GM23338 (cell line): Measurements from ENCODE around the gene CHST11. TPM values are rescaled to one million over a fixed set of nuclear protein-coding genes. Genes with fewer than 3 reads are reported as not detected.

Experiments
- ATAC-seq: fragments of 200-7000 bp; cut with Tn5 transposase; 3 replicates; pipeline ENCODE4 v1.9.1; 2020
- DNase-seq: peaks from one replicate; pipeline ENCODE4 v3.0.0-alpha.2; 2015; ENCODE audit warnings: low spot score
- H2AFZ ChIP-seq: fragments of 200-600 bp; sonication (generic); 2 replicates; pipeline ENCODE4 v1.8.0; 2016; ENCODE audit warnings: antibody characterized with exemption, mild to moderate bottlenecking, moderate library complexity
- H3F3A ChIP-seq: fragments of 200-600 bp; sonication (generic); replicated peaks from 2 replicates; pipeline ENCODE4 v1.8.0; 2017; ENCODE audit warnings: antibody characterized with exemption, mixed run types, low read depth
- H3K27ac ChIP-seq: fragments of 200-600 bp; sonication (generic); 2 replicates; pipeline ENCODE4 v1.6.1; 2016; ENCODE audit warnings: low read depth
- H3K27me3 ChIP-seq: fragments of 200-600 bp; sonication (generic); 2 replicates; pipeline ENCODE4 v1.8.0; 2016; ENCODE audit warnings: mild to moderate bottlenecking, mixed run types, moderate library complexity; ENCODE audit not compliant: insufficient read depth
- H3K36me3 ChIP-seq: fragments of 200-600 bp; sonication (generic); 2 replicates; pipeline ENCODE4 v1.8.0; 2016; ENCODE audit warnings: mild to moderate bottlenecking; ENCODE audit not compliant: insufficient read depth
- H3K4me1 ChIP-seq: fragments of 200-600 bp; sonication (generic); 2 replicates; pipeline ENCODE4 v1.8.0; 2016; ENCODE audit warnings: mild to moderate bottlenecking, moderate library complexity; ENCODE audit not compliant: insufficient read depth
- H3K4me2 ChIP-seq: fragments of 200-600 bp; sonication (generic); 2 replicates; pipeline ENCODE4 v1.7.1; 2017; ENCODE audit warnings: mixed run types
- H3K4me3 ChIP-seq: fragments of 200-600 bp; sonication (generic); 2 replicates; pipeline ENCODE4 v1.6.1; 2016; ENCODE audit warnings: mixed run types
- H3K79me2 ChIP-seq: fragments of 200-600 bp; sonication (generic); replicated peaks from 2 replicates; pipeline ENCODE4 v1.8.0; 2017; ENCODE audit warnings: mild to moderate bottlenecking; ENCODE audit not compliant: insufficient read depth
- H3K9me2 ChIP-seq: fragments of 200-600 bp; sonication (generic); 2 replicates; pipeline ENCODE4 v1.8.0; 2017; ENCODE audit not compliant: insufficient read depth
- H4K20me1 ChIP-seq: fragments of 200-600 bp; sonication (generic); replicated peaks from 2 replicates; pipeline ENCODE4 v1.8.0; 2017; ENCODE audit warnings: mild to moderate bottlenecking; ENCODE audit not compliant: insufficient read depth
- H3K27ac Mint-ChIP-seq: 2 replicates; pipeline ENCODE4 v1.8.0; 2020; ENCODE audit warnings: inconsistent platforms, mild to moderate bottlenecking, moderate library complexity, mixed read lengths
- H3K27me3 Mint-ChIP-seq: 3 replicates; pipeline ENCODE4 v1.8.0; 2022; ENCODE audit warnings: low read depth, mild to moderate bottlenecking, moderate library complexity, mixed read lengths, inconsistent platforms; ENCODE audit not compliant: insufficient read depth, poor library complexity
- H3K36me3 Mint-ChIP-seq: 3 replicates; pipeline ENCODE4 v1.8.0; 2021; ENCODE audit warnings: low read depth, mild to moderate bottlenecking, inconsistent platforms, moderate library complexity, mixed read lengths
- H3K4me1 Mint-ChIP-seq: 3 replicates; pipeline ENCODE4 v1.8.0; 2020; ENCODE audit warnings: mild to moderate bottlenecking, inconsistent platforms, mixed read lengths
- H3K4me3 Mint-ChIP-seq: 3 replicates; pipeline ENCODE4 v1.8.0; 2021; ENCODE audit warnings: moderate library complexity, mild to moderate bottlenecking, inconsistent platforms, mixed read lengths
- H3K9me3 Mint-ChIP-seq: 3 replicates; pipeline ENCODE4 v1.8.0; 2020; ENCODE audit warnings: moderate library complexity, mild to moderate bottlenecking, inconsistent platforms, mixed read lengths
- CREB1 ChIP-seq: fragments of 250-450 bp; sonication (Bioruptor Pico); IDR thresholded peaks from 2 replicates; pipeline ENCODE4 v1.5.0; 2020; ENCODE audit warnings: low read depth, mild to moderate bottlenecking, moderate library complexity
- JUNB ChIP-seq: IDR thresholded peaks from one replicate; pipeline ENCODE4 v1.6.1; 2016; ENCODE audit warnings: antibody characterized with exemption; ENCODE audit not compliant: unreplicated experiment
- NANOG ChIP-seq: IDR thresholded peaks from 2 replicates; pipeline ENCODE4 v1.6.1; 2016; ENCODE audit warnings: antibody characterized with exemption, borderline replicate concordance
- STAT1 ChIP-seq: IDR thresholded peaks from one replicate; pipeline ENCODE4 v1.6.1; 2016; ENCODE audit warnings: antibody characterized with exemption; ENCODE audit not compliant: unreplicated experiment
- ZNF114 ChIP-seq: fragments of 250-450 bp; sonication (Bioruptor Pico); IDR thresholded peaks from 2 replicates; pipeline ENCODE4 v1.5.0; 2020; ENCODE audit warnings: mild to moderate bottlenecking, moderate library complexity
- polyA plus RNA-seq: library from polyadenylated mRNA; unstranded; fragments of >200 nt; fragmentation: Nextera tagmentation; extraction: Ambion mirVana; gene quantifications from 2 replicates; pipeline ENCODE4 v1.2.1, GENCODE V29; 2016
- total RNA-seq: library from RNA; depleted of rRNA; stranded (reverse); fragments of >200 nt; shearing (Covaris generic); gene quantifications from 2 replicates; pipeline ENCODE4 v1.2.3, GENCODE V29; 2014
- TF ChIP-seq, protein P1 (sequence below), 2 experiments: fragments of 200-600 bp in 1 of 2; sonication (generic) in 1 of 2; conservative IDR thresholded peaks; 2 replicates each; pipeline versions ENCODE4 v1.5.1 to v1.6.1; 2016 to 2017; ENCODE audit warnings: antibody characterized with exemption in 2 of 2, low read depth in 2 of 2, mild to moderate bottlenecking in 2 of 2, moderate library complexity in 1 of 2
- TF ChIP-seq, protein P2 (sequence below): fragments of 250-450 bp; sonication (Bioruptor Pico); IDR thresholded peaks from 2 replicates; pipeline ENCODE4 v1.5.0; 2020; ENCODE audit warnings: mild to moderate bottlenecking, moderate library complexity

CHST11 gene
- total and polyA plus RNA-seq, 2 experiments from 2014 or later: 7.7 to 25.7 TPM

DNA sequence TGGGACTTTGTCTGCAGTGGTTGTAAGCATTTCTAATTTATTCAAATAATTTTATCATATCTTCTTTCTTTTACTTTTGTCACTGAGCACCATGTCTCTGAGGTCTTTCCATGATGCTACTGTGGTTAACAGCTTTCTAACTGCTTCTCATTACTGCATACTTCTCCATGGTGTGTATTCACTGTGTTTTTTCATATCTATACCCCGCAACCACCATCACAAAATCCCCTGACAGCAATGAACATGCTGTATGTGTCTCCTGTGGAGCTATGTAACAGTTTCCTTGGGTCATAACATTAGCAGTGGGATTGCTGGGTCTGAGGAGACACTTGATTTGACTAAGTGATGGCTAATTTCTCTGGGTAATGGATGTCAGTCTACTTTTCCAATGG is 29.2 kb upstream of the CHST11 start:
- H3K4me2 ChIP-seq: no peak overlapping the region
- H3K4me3 ChIP-seq: no peak overlapping the region
- no peak overlapping the region for H3K27ac ChIP-seq
- Mint-ChIP-seq H3K9me3 (peaks cover 14% of the 10 kb centered on the region), H3K27ac (no peak overlapping the region), H3K27me3 (peaks cover 2% of the 10 kb centered on the region), H3K4me1 (no peaks in the 10 kb centered on the region; the same call in 2 of the 3 replicates), H3K36me3 (0 out of 3 replicates have a peak, but pooled peaks cover 3% of the 10 kb centered on the region), H3K4me3 (no peak overlapping the region)
- H3K27me3 ChIP-seq: no peaks in the 10 kb centered on the region
- H3K36me3 ChIP-seq: no peaks in the 10 kb centered on the region
- DNase-seq (no peak), ATAC-seq (no peak)
- H3K4me1 ChIP-seq: peaks cover 4% of the 10 kb centered on the region; the same call in 1 of the 2 replicates
- H3F3A ChIP-seq: no peaks in the 10 kb centered on the region
- no peaks in the 10 kb centered on the region for H4K20me1 ChIP-seq
- H2AFZ ChIP-seq: no peak overlapping the region
- H3K79me2 ChIP-seq: no peaks in the 10 kb centered on the region
- no peak for TF ChIP-seq ZNF114 (CRISPR knock-in tag)
- TF ChIP-seq, protein P1, sequence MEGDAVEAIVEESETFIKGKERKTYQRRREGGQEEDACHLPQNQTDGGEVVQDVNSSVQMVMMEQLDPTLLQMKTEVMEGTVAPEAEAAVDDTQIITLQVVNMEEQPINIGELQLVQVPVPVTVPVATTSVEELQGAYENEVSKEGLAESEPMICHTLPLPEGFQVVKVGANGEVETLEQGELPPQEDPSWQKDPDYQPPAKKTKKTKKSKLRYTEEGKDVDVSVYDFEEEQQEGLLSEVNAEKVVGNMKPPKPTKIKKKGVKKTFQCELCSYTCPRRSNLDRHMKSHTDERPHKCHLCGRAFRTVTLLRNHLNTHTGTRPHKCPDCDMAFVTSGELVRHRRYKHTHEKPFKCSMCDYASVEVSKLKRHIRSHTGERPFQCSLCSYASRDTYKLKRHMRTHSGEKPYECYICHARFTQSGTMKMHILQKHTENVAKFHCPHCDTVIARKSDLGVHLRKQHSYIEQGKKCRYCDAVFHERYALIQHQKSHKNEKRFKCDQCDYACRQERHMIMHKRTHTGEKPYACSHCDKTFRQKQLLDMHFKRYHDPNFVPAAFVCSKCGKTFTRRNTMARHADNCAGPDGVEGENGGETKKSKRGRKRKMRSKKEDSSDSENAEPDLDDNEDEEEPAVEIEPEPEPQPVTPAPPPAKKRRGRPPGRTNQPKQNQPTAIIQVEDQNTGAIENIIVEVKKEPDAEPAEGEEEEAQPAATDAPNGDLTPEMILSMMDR (conservative IDR thresholded peaks at IDR 0.05; ENCODE audit: low read depth in 2 of 2): no peak
- H3K9me2 ChIP-seq: peaks cover 3% of the 10 kb centered on the region; the same call in 1 of the 2 replicates

DNA sequence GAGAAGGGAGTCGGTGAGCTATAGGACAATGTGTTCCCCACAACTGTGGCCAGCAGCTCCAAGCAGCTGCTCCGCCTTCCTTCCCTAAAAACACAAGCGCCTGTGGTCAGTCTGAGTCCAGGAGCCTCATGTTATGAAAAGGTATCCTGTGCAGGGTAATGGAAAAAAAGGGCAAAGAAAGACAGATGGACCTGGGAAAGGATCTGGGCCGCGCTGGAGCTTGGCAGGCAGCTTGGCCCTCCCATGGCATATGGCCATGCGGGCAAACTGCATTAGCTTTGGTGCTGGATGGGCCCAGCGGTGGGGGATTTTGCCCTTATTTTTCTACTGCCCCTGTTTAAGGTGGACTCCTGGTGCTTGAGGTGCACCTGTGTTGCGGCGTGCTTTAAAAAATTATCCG is 23.7 kb upstream of the CHST11 start:
- TF ChIP-seq CREB1 (no peak), JUNB (no peak)
- Histone ChIP-seq H3K9me2 (no peaks in the 10 kb centered on the region), H2AFZ (no peak overlapping the region), H3K27me3 (no peaks in the 10 kb centered on the region), H4K20me1 (no peaks in the 10 kb centered on the region), H3F3A (no peaks in the 10 kb centered on the region), H3K27ac (no peak overlapping the region), H3K4me3 (no peak overlapping the region), H3K36me3 (no peaks in the 10 kb centered on the region), H3K4me2 (no peak overlapping the region), H3K4me1 (peaks cover 4% of the 10 kb centered on the region; the same call in 1 of the 2 replicates), H3K79me2 (no peaks in the 10 kb centered on the region)
- H3K4me1 Mint-ChIP-seq: no peaks in the 10 kb centered on the region
- peaks cover 2% of the 10 kb centered on the region; the same call in 1 of the 3 replicates for H3K9me3 Mint-ChIP-seq
- no peak for ATAC-seq
- H3K27me3 Mint-ChIP-seq: peaks cover 2% of the 10 kb centered on the region
- no peak overlapping the region for H3K4me3 Mint-ChIP-seq
- no peak overlapping the region for H3K27ac Mint-ChIP-seq
- no peaks in the 10 kb centered on the region for H3K36me3 Mint-ChIP-seq
- no peak for DNase-seq

GRCh38 chr12:104434129-104434528 is 22.6 kb upstream of the CHST11 start:
- no peak overlapping the region for H3K4me3 ChIP-seq
- Mint-ChIP-seq H3K4me1 (no peaks in the 10 kb centered on the region), H3K27me3 (peaks cover 2% of the 10 kb centered on the region), H3K27ac (no peak overlapping the region), H3K9me3 (no peaks in the 10 kb centered on the region), H3K36me3 (no peaks in the 10 kb centered on the region), H3K4me3 (no peak overlapping the region)
- DNase-seq: no peak
- H2AFZ ChIP-seq: no peak overlapping the region
- no peaks in the 10 kb centered on the region for H3K9me2 ChIP-seq
- no peak for ATAC-seq
- no peaks in the 10 kb centered on the region for H3F3A ChIP-seq
- H3K79me2 ChIP-seq: no peaks in the 10 kb centered on the region
- no peaks in the 10 kb centered on the region for H3K27me3 ChIP-seq
- H3K4me2 ChIP-seq: no peak overlapping the region
- H4K20me1 ChIP-seq: no peaks in the 10 kb centered on the region
- H3K36me3 ChIP-seq: no peaks in the 10 kb centered on the region
- H3K4me1 ChIP-seq: peaks cover 4% of the 10 kb centered on the region; the same call in 1 of the 2 replicates
- H3K27ac ChIP-seq: no peak overlapping the region
- no peak for TF ChIP-seq ZNF114 (CRISPR knock-in tag)
- TF ChIP-seq, protein P2, sequence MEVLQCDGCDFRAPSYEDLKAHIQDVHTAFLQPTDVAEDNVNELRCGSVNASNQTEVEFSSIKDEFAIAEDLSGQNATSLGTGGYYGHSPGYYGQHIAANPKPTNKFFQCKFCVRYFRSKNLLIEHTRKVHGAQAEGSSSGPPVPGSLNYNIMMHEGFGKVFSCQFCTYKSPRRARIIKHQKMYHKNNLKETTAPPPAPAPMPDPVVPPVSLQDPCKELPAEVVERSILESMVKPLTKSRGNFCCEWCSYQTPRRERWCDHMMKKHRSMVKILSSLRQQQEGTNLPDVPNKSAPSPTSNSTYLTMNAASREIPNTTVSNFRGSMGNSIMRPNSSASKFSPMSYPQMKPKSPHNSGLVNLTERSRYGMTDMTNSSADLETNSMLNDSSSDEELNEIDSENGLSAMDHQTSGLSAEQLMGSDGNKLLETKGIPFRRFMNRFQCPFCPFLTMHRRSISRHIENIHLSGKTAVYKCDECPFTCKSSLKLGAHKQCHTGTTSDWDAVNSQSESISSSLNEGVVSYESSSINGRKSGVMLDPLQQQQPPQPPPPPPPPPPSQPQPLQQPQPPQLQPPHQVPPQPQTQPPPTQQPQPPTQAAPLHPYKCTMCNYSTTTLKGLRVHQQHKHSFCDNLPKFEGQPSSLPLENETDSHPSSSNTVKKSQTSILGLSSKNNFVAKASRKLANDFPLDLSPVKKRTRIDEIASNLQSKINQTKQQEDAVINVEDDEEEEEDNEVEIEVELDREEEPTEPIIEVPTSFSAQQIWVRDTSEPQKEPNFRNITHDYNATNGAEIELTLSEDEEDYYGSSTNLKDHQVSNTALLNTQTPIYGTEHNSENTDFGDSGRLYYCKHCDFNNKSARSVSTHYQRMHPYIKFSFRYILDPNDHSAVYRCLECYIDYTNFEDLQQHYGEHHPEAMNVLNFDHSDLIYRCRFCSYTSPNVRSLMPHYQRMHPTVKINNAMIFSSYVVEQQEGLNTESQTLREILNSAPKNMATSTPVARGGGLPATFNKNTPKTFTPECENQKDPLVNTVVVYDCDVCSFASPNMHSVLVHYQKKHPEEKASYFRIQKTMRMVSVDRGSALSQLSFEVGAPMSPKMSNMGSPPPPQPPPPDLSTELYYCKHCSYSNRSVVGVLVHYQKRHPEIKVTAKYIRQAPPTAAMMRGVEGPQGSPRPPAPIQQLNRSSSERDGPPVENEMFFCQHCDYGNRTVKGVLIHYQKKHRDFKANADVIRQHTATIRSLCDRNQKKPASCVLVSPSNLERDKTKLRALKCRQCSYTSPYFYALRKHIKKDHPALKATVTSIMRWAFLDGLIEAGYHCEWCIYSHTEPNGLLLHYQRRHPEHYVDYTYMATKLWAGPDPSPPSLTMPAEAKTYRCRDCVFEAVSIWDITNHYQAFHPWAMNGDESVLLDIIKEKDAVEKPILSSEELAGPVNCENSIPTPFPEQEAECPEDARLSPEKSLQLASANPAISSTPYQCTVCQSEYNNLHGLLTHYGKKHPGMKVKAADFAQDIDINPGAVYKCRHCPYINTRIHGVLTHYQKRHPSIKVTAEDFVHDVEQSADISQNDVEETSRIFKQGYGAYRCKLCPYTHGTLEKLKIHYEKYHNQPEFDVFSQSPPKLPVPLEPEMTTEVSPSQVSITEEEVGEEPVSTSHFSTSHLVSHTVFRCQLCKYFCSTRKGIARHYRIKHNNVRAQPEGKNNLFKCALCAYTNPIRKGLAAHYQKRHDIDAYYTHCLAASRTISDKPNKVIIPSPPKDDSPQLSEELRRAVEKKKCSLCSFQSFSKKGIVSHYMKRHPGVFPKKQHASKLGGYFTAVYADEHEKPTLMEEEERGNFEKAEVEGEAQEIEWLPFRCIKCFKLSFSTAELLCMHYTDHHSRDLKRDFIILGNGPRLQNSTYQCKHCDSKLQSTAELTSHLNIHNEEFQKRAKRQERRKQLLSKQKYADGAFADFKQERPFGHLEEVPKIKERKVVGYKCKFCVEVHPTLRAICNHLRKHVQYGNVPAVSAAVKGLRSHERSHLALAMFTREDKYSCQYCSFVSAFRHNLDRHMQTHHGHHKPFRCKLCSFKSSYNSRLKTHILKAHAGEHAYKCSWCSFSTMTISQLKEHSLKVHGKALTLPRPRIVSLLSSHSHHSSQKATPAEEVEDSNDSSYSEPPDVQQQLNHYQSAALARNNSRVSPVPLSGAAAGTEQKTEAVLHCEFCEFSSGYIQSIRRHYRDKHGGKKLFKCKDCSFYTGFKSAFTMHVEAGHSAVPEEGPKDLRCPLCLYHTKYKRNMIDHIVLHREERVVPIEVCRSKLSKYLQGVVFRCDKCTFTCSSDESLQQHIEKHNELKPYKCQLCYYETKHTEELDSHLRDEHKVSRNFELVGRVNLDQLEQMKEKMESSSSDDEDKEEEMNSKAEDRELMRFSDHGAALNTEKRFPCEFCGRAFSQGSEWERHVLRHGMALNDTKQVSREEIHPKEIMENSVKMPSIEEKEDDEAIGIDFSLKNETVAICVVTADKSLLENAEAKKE (CRISPR knock-in tag): no peak
- TF ChIP-seq NANOG: no peak
- no peak for TF ChIP-seq STAT1
